Measurements from ENCODE around the gene MYOCD. TPM values are rescaled to one million over a fixed set of nuclear protein-coding genes. Genes with fewer than 3 reads are reported as not detected.

Gene MYOCD
- total RNA-seq, 1 experiment from 2014 or later, result not detected

DNA sequence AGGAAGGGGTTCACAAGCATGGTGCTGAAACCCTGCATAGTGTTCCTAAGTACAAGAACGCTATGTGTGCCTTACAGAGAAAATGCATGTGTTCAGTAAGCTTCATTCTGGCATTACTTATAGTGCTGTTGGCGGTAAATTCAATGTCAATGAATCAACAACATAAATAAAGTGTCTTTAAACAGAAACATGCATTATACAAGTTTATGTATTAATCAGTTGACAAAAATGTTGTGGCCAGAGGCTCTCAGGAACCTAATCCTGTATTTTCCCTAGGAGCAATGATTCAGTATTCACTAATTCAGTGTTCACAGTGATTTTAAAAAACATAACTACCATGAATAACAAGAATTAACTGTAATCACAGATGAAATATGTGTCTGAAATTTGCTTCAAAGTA lies 47.1 kb upstream of the MYOCD start:
- no peaks in the 10 kb centered on the region for H3K4me1 ChIP-seq (replicated peaks; ENCODE audit: insufficient read depth)
- no peaks in the 10 kb centered on the region for H3K79me2 ChIP-seq (ENCODE audit: low read depth)
- BruUV-seq (replicated peaks), result no TSS peak
- no peaks in the 10 kb centered on the region; the same call in 1 of the 2 replicates for H3K9me2 ChIP-seq (ENCODE audit: insufficient read depth)
- TF ChIP-seq, protein P1, sequence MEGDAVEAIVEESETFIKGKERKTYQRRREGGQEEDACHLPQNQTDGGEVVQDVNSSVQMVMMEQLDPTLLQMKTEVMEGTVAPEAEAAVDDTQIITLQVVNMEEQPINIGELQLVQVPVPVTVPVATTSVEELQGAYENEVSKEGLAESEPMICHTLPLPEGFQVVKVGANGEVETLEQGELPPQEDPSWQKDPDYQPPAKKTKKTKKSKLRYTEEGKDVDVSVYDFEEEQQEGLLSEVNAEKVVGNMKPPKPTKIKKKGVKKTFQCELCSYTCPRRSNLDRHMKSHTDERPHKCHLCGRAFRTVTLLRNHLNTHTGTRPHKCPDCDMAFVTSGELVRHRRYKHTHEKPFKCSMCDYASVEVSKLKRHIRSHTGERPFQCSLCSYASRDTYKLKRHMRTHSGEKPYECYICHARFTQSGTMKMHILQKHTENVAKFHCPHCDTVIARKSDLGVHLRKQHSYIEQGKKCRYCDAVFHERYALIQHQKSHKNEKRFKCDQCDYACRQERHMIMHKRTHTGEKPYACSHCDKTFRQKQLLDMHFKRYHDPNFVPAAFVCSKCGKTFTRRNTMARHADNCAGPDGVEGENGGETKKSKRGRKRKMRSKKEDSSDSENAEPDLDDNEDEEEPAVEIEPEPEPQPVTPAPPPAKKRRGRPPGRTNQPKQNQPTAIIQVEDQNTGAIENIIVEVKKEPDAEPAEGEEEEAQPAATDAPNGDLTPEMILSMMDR (conservative IDR thresholded peaks at IDR 0.05), result no peak
- no peak for TF ChIP-seq EZH2 (IDR thresholded peaks at IDR 0.05; ENCODE audit: low read depth)
- H3K27me3 ChIP-seq (ENCODE audit: insufficient read depth, low read depth), result peaks cover 4% of the 10 kb centered on the region; the same call in 1 of the 2 replicates
- no peak overlapping the region for H2AFZ ChIP-seq
- no peaks in the 10 kb centered on the region for H3K36me3 ChIP-seq (ENCODE audit: low read depth)
- POLR2A ChIA-PET (ENCODE audit: unreplicated experiment), result no interaction called here
- H3K4me2 ChIP-seq, result no peak overlapping the region
- H3F3A ChIP-seq (ENCODE audit: insufficient read depth, low read depth), result no peaks in the 10 kb centered on the region
- intact Hi-C loops (cut with micrococcal nuclease; ENCODE audit: unreplicated experiment), result no loop called here
- H4K20me1 ChIP-seq (ENCODE audit: insufficient read depth), result no peaks in the 10 kb centered on the region
- CTCF ChIA-PET, result no interaction called here
- H3K27ac ChIP-seq, result no peak overlapping the region
- H3K4me3 ChIP-seq, result no peak overlapping the region
- DNase-seq, result no peak
- H3K9me3 ChIP-seq (ENCODE audit: insufficient read depth, low read depth), result no peaks in the 10 kb centered on the region

GRCh38 chr17:12619459-12620199 lies 46.1 kb upstream of the MYOCD start:
- Histone ChIP-seq H3K36me3 (ENCODE audit: low read depth) (no peaks in the 10 kb centered on the region), H4K20me1 (ENCODE audit: insufficient read depth) (no peaks in the 10 kb centered on the region), H3K4me1 (replicated peaks; ENCODE audit: insufficient read depth) (no peaks in the 10 kb centered on the region), H3K9me3 (ENCODE audit: insufficient read depth, low read depth) (no peaks in the 10 kb centered on the region), H3K79me2 (ENCODE audit: low read depth) (no peaks in the 10 kb centered on the region), H3K9me2 (ENCODE audit: insufficient read depth) (no peaks in the 10 kb centered on the region; the same call in 1 of the 2 replicates), H3K27me3 (ENCODE audit: insufficient read depth, low read depth) (peaks cover 4% of the 10 kb centered on the region; the same call in 1 of the 2 replicates), H3F3A (ENCODE audit: insufficient read depth, low read depth) (no peaks in the 10 kb centered on the region), H3K4me3 (no peak overlapping the region), H3K27ac (no peak overlapping the region), H2AFZ (no peak overlapping the region), H3K4me2 (no peak overlapping the region)
- TF ChIP-seq, protein P1 (conservative IDR thresholded peaks at IDR 0.05), result no peak
- no peak for TF ChIP-seq EZH2 (IDR thresholded peaks at IDR 0.05; ENCODE audit: low read depth)
- ChIA-PET CTCF (no interaction called here), POLR2A (ENCODE audit: unreplicated experiment) (no interaction called here)
- DNase-seq, result no peak
- intact Hi-C loops (cut with micrococcal nuclease; ENCODE audit: unreplicated experiment), result no loop called here
- BruUV-seq (replicated peaks), result no TSS peak

GRCh38 chr17:12620200-12620720 lies 45.4 kb upstream of the MYOCD start:
- Histone ChIP-seq H2AFZ (no peak overlapping the region), H3K4me1 (replicated peaks; ENCODE audit: insufficient read depth) (no peaks in the 10 kb centered on the region), H4K20me1 (ENCODE audit: insufficient read depth) (no peaks in the 10 kb centered on the region), H3K36me3 (ENCODE audit: low read depth) (no peaks in the 10 kb centered on the region), H3K27ac (no peak overlapping the region), H3K9me3 (ENCODE audit: insufficient read depth, low read depth) (no peaks in the 10 kb centered on the region), H3F3A (ENCODE audit: insufficient read depth, low read depth) (no peaks in the 10 kb centered on the region), H3K9me2 (ENCODE audit: insufficient read depth) (no peaks in the 10 kb centered on the region; the same call in 1 of the 2 replicates), H3K79me2 (ENCODE audit: low read depth) (no peaks in the 10 kb centered on the region), H3K4me3 (no peak overlapping the region), H3K27me3 (ENCODE audit: insufficient read depth, low read depth) (peaks cover 4% of the 10 kb centered on the region; the same call in 1 of the 2 replicates), H3K4me2 (no peak overlapping the region)
- TF ChIP-seq, protein P1 (conservative IDR thresholded peaks at IDR 0.05), result no peak
- TF ChIP-seq EZH2 (IDR thresholded peaks at IDR 0.05; ENCODE audit: low read depth), result no peak
- POLR2A ChIA-PET (ENCODE audit: unreplicated experiment), result no interaction called here
- no TSS peak for BruUV-seq (replicated peaks)
- intact Hi-C loops (cut with micrococcal nuclease; ENCODE audit: unreplicated experiment), result no loop called here
- CTCF ChIA-PET, result no interaction called here
- no peak for DNase-seq
